WTC11 (cell line): ENCODE results near the gene RYR1.

Source experiments
- CREB1 ChIP-seq: sonication (generic); formaldehyde crosslinking; IDR thresholded peaks from 2 replicates; pipeline ENCODE4 v1.8.0; 2023; ENCODE audit warnings: mild to moderate bottlenecking, missing genetic modification reagents
- ESRRA ChIP-seq: sonication (generic); formaldehyde crosslinking; IDR thresholded peaks from 2 replicates; pipeline ENCODE4 v1.8.1; 2022; ENCODE audit warnings: mild to moderate bottlenecking, missing genetic modification reagents, borderline replicate concordance
- ETV6 ChIP-seq: sonication (generic); formaldehyde crosslinking; IDR thresholded peaks from 2 replicates; pipeline ENCODE4 v1.8.1; 2022; ENCODE audit warnings: mild to moderate bottlenecking, missing genetic modification reagents
- SP1 ChIP-seq: sonication (generic); formaldehyde crosslinking; conservative IDR thresholded peaks from 2 replicates; pipeline ENCODE4 v1.8.1; 2022; ENCODE audit warnings: missing genetic modification reagents
- ZNF121 ChIP-seq: sonication (generic); formaldehyde crosslinking; IDR thresholded peaks from 2 replicates; pipeline ENCODE4 v1.8.0; 2023; ENCODE audit warnings: missing genetic modification reagents
- TF ChIP-seq, protein P1 (sequence below): fragments of 200-600 bp; IDR thresholded peaks from 2 replicates; pipeline ENCODE4 v1.8.0; 2022; ENCODE audit warnings: antibody characterized with exemption
- TF ChIP-seq, protein P2 (sequence below): sonication (generic); formaldehyde crosslinking; IDR thresholded peaks from 2 replicates; pipeline ENCODE4 v1.8.1; 2023; ENCODE audit warnings: mild to moderate bottlenecking, missing genetic modification reagents, moderate library complexity
- TF ChIP-seq, protein P3 (sequence below): sonication (generic); formaldehyde crosslinking; IDR thresholded peaks from 2 replicates; pipeline ENCODE4 v1.8.1; 2022; ENCODE audit warnings: low read depth, missing genetic modification reagents, borderline replicate concordance
- TF ChIP-seq, protein P4 (sequence below): sonication (generic); formaldehyde crosslinking; IDR thresholded peaks from 2 replicates; pipeline ENCODE4 v1.8.0; 2022; ENCODE audit warnings: missing genetic modification reagents

DNA sequence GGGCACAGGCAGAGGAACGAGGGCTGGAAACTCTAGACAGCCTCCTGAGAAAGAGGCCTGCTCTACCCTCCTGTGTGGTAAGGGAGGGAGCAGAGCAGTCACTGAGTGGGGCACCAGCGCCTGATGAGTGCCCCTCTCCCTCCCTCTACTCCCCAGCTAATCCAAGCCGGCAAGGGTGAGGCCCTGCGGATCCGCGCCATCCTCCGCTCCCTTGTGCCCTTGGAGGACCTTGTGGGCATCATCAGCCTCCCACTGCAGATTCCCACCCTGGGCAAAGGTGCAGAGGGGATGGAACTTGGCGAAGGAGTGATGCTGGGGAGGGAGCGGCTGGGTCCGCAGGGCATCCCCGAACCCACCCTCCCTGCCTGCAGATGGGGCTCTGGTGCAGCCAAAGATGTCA, 67.0 kb downstream of the RYR1 start:
- TF ChIP-seq ZNF121 (no peak), SP1 (no peak), ESRRA (CRISPR knock-in tag) (no peak), ETV6 (CRISPR knock-in tag) (no peak), CREB1 (no peak)
- TF ChIP-seq, protein P1, sequence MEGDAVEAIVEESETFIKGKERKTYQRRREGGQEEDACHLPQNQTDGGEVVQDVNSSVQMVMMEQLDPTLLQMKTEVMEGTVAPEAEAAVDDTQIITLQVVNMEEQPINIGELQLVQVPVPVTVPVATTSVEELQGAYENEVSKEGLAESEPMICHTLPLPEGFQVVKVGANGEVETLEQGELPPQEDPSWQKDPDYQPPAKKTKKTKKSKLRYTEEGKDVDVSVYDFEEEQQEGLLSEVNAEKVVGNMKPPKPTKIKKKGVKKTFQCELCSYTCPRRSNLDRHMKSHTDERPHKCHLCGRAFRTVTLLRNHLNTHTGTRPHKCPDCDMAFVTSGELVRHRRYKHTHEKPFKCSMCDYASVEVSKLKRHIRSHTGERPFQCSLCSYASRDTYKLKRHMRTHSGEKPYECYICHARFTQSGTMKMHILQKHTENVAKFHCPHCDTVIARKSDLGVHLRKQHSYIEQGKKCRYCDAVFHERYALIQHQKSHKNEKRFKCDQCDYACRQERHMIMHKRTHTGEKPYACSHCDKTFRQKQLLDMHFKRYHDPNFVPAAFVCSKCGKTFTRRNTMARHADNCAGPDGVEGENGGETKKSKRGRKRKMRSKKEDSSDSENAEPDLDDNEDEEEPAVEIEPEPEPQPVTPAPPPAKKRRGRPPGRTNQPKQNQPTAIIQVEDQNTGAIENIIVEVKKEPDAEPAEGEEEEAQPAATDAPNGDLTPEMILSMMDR, result no peak
- TF ChIP-seq, protein P2, sequence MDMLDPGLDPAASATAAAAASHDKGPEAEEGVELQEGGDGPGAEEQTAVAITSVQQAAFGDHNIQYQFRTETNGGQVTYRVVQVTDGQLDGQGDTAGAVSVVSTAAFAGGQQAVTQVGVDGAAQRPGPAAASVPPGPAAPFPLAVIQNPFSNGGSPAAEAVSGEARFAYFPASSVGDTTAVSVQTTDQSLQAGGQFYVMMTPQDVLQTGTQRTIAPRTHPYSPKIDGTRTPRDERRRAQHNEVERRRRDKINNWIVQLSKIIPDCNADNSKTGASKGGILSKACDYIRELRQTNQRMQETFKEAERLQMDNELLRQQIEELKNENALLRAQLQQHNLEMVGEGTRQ (CRISPR knock-in tag), result no peak
- TF ChIP-seq, protein P3, sequence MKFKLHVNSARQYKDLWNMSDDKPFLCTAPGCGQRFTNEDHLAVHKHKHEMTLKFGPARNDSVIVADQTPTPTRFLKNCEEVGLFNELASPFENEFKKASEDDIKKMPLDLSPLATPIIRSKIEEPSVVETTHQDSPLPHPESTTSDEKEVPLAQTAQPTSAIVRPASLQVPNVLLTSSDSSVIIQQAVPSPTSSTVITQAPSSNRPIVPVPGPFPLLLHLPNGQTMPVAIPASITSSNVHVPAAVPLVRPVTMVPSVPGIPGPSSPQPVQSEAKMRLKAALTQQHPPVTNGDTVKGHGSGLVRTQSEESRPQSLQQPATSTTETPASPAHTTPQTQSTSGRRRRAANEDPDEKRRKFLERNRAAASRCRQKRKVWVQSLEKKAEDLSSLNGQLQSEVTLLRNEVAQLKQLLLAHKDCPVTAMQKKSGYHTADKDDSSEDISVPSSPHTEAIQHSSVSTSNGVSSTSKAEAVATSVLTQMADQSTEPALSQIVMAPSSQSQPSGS, result no peak
- TF ChIP-seq, protein P4, sequence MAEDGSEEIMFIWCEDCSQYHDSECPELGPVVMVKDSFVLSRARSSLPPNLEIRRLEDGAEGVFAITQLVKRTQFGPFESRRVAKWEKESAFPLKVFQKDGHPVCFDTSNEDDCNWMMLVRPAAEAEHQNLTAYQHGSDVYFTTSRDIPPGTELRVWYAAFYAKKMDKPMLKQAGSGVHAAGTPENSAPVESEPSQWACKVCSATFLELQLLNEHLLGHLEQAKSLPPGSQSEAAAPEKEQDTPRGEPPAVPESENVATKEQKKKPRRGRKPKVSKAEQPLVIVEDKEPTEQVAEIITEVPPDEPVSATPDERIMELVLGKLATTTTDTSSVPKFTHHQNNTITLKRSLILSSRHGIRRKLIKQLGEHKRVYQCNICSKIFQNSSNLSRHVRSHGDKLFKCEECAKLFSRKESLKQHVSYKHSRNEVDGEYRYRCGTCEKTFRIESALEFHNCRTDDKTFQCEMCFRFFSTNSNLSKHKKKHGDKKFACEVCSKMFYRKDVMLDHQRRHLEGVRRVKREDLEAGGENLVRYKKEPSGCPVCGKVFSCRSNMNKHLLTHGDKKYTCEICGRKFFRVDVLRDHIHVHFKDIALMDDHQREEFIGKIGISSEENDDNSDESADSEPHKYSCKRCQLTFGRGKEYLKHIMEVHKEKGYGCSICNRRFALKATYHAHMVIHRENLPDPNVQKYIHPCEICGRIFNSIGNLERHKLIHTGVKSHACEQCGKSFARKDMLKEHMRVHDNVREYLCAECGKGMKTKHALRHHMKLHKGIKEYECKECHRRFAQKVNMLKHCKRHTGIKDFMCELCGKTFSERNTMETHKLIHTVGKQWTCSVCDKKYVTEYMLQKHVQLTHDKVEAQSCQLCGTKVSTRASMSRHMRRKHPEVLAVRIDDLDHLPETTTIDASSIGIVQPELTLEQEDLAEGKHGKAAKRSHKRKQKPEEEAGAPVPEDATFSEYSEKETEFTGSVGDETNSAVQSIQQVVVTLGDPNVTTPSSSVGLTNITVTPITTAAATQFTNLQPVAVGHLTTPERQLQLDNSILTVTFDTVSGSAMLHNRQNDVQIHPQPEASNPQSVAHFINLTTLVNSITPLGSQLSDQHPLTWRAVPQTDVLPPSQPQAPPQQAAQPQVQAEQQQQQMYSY (CRISPR knock-in tag), result no peak
